Epithelial cell of proximal tubule (primary cell): ENCODE measurements around the gene PRKAA2. TPM values are rescaled to one million over a fixed set of nuclear protein-coding genes. Genes with fewer than 3 reads are reported as not detected.

Source experiments
- DNase-seq: peaks from one replicate; pipeline ENCODE4 v3.0.0-alpha.2; 2011; ENCODE audit warnings: low read depth
- H3K4me3 ChIP-seq: 2 replicates; pipeline ENCODE4 v1.5.1; 2011; ENCODE audit warnings: low read depth, mild to moderate bottlenecking, low read length
- total RNA-seq: library from RNA; depleted of rRNA; stranded (reverse); fragments of >200 nt; gene quantifications from 2 replicates; pipeline ENCODE4 v1.2.3, GENCODE V29; 2015
- TF ChIP-seq, protein P1 (sequence below): conservative IDR thresholded peaks from 2 replicates; pipeline ENCODE4 v1.5.1; 2012; ENCODE audit warnings: low read depth, mild to moderate bottlenecking, low read length

The PRKAA2 gene
- total RNA-seq, 1 donor from 2014 or later, result 8.4 TPM

- DNase-seq, result no peak
- TF ChIP-seq, protein P1, sequence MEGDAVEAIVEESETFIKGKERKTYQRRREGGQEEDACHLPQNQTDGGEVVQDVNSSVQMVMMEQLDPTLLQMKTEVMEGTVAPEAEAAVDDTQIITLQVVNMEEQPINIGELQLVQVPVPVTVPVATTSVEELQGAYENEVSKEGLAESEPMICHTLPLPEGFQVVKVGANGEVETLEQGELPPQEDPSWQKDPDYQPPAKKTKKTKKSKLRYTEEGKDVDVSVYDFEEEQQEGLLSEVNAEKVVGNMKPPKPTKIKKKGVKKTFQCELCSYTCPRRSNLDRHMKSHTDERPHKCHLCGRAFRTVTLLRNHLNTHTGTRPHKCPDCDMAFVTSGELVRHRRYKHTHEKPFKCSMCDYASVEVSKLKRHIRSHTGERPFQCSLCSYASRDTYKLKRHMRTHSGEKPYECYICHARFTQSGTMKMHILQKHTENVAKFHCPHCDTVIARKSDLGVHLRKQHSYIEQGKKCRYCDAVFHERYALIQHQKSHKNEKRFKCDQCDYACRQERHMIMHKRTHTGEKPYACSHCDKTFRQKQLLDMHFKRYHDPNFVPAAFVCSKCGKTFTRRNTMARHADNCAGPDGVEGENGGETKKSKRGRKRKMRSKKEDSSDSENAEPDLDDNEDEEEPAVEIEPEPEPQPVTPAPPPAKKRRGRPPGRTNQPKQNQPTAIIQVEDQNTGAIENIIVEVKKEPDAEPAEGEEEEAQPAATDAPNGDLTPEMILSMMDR, result no peak
- no peak overlapping the region for H3K4me3 ChIP-seq
Observed at GRCh38 chr1:56627636-56628039, 17.5 kb upstream of the PRKAA2 start.

DNA sequence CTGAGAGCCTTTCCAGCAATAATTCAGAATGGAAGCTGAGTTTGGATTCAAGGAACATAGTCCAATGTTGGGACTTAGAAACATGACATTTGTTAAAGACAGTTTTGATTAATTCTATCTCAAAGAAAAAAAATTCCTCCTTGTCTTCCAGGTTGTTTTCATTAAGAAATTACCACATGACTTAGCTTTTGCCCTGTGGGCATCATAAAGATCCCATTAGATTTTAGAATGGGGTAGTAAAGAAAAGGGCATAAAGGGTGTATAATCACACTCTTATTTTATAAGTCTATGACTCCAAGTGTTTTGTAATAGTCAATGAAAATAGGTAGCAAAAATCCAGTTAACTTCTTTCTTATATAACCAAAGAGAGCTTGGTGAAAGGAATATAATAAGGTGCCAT, 14.3 kb upstream of the PRKAA2 start:
- H3K4me3 ChIP-seq, result no peak overlapping the region
- no peak for DNase-seq
- TF ChIP-seq, protein P1, result no peak

GRCh38 chr1:56631901-56632300, 13.2 kb upstream of the PRKAA2 start:
- DNase-seq, result no peak
- TF ChIP-seq, protein P1, result no peak
- H3K4me3 ChIP-seq, result no peak overlapping the region

DNA sequence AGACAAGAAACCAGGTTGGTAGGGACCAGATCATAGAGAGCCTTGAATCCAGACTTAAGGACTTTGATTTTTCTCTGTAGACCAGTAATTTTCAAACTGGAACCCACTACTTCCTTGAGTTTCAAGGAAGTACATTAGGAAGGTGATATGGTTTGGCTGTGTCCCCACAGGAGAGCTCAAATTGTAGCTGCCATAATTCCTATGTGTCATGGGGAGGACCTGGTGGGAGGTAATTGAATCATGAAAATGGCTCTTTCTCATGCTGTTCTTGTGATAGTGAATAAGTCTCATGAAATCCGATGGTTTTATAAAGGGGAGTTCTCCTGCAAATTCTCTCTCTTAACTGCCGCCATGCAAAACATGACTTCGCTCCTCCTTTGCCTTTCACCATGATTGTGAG, 10.1 kb upstream of the PRKAA2 start:
- H3K4me3 ChIP-seq, result no peak overlapping the region
- TF ChIP-seq, protein P1, result no peak

DNA sequence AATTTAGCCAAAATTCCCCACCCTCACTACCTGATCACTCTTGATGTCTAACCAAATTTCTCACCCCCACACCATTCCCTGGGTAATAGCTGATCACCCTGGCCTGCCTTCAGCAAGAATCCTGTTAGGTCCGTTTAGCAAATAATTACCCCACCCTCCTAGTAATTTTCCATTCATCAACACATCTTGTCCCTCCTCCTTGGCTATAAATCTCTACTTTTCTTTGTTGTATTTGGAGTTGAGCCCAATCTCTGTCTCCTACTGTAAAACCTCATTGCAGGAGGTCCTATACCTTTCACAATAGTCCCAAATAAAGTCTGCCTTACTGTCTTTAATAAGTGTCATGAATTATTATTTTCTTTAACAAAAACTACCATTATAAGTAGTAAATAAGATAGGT, 6.9 kb upstream of the PRKAA2 start:
- DNase-seq, result no peak
- TF ChIP-seq, protein P1, result no peak
- no peak overlapping the region for H3K4me3 ChIP-seq

More for the DNA sequence above, 10.1 kb upstream of the PRKAA2 start:
- no peak for DNase-seq

DNA sequence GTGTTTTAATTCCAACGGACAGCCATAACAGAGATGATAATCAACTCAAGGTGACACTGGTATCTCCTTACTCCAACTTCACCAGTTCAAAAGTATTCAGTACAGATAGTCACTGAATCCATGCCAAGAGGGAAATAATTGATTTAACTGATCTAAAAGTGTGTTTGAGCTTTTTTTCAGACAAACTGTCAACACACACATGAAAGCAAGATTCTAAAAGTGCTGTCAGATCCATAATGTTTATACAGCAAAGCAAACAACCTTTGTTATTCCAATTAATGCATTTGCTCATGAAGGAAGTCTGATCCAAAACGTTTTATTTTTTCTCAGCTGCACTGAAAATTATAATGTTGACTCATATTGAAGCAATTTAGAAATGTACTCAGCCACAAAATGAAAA, 5.9 kb upstream of the PRKAA2 start:
- TF ChIP-seq, protein P1, result no peak
- DNase-seq, result no peak
- no peak overlapping the region for H3K4me3 ChIP-seq

GRCh38 chr1:56643661-56644060, 1.5 kb upstream of the PRKAA2 start:
- TF ChIP-seq, protein P1, result no peak
- no peak overlapping the region for H3K4me3 ChIP-seq
- DNase-seq, result no peak
